PFSK-1 (cell line): ENCODE results near the gene NAXE.

Source experiments
- FOXP2 ChIP-seq: optimal IDR thresholded peaks from 2 replicates; pipeline ENCODE3; 2011; ENCODE audit warnings: borderline replicate concordance, control low read depth, inconsistent platforms; ENCODE audit not compliant: insufficient read depth; ENCODE audit errors: extremely low read length, extremely low read depth
- POLR2AphosphoS5 ChIP-seq: IDR thresholded peaks from 2 replicates; pipeline ENCODE4 v1.6.1; 2012; ENCODE audit warnings: low read depth, mild to moderate bottlenecking, control low read depth, low read length, moderate library complexity
- SIN3A ChIP-seq: IDR thresholded peaks from 2 replicates; pipeline ENCODE4 v1.6.1; 2012; ENCODE audit warnings: mild to moderate bottlenecking, low read length, moderate library complexity, borderline replicate concordance; ENCODE audit not compliant: insufficient read depth
- TAF1 ChIP-seq: IDR thresholded peaks from 2 replicates; pipeline ENCODE4 v1.6.1; 2012; ENCODE audit warnings: low read length, control low read depth, borderline replicate concordance; ENCODE audit not compliant: insufficient read depth
- TF ChIP-seq, protein P1 (sequence below), 2 experiments: IDR thresholded peaks; 2 replicates each; pipeline versions ENCODE4 v1.6.1 to v1.8.0; 2011 to 2012; ENCODE audit warnings: low read depth in 2 of 2, low read length in 2 of 2, control low read depth in 1 of 2, inconsistent platforms in 1 of 2, mild to moderate bottlenecking in 1 of 2, moderate library complexity in 1 of 2; ENCODE audit not compliant: insufficient read depth in 1 of 2

The NAXE gene

GRCh38 chr1:156586892-156587477 lies 4.6 kb upstream of the NAXE start:
- no peak for TF ChIP-seq POLR2AphosphoS5

GRCh38 chr1:156589546-156589945 lies 2.0 kb upstream of the NAXE start:
- TF ChIP-seq FOXP2 = no peak
- TF ChIP-seq, protein P1, sequence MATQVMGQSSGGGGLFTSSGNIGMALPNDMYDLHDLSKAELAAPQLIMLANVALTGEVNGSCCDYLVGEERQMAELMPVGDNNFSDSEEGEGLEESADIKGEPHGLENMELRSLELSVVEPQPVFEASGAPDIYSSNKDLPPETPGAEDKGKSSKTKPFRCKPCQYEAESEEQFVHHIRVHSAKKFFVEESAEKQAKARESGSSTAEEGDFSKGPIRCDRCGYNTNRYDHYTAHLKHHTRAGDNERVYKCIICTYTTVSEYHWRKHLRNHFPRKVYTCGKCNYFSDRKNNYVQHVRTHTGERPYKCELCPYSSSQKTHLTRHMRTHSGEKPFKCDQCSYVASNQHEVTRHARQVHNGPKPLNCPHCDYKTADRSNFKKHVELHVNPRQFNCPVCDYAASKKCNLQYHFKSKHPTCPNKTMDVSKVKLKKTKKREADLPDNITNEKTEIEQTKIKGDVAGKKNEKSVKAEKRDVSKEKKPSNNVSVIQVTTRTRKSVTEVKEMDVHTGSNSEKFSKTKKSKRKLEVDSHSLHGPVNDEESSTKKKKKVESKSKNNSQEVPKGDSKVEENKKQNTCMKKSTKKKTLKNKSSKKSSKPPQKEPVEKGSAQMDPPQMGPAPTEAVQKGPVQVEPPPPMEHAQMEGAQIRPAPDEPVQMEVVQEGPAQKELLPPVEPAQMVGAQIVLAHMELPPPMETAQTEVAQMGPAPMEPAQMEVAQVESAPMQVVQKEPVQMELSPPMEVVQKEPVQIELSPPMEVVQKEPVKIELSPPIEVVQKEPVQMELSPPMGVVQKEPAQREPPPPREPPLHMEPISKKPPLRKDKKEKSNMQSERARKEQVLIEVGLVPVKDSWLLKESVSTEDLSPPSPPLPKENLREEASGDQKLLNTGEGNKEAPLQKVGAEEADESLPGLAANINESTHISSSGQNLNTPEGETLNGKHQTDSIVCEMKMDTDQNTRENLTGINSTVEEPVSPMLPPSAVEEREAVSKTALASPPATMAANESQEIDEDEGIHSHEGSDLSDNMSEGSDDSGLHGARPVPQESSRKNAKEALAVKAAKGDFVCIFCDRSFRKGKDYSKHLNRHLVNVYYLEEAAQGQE (IDR thresholded peaks at IDR 0.05; ENCODE audit: insufficient read depth in 1 of 2, low read depth in 2 of 2, low read length in 2 of 2) = no peak
- TF ChIP-seq TAF1 = no peak
- TF ChIP-seq SIN3A = no peak
- no peak for TF ChIP-seq POLR2AphosphoS5

DNA sequence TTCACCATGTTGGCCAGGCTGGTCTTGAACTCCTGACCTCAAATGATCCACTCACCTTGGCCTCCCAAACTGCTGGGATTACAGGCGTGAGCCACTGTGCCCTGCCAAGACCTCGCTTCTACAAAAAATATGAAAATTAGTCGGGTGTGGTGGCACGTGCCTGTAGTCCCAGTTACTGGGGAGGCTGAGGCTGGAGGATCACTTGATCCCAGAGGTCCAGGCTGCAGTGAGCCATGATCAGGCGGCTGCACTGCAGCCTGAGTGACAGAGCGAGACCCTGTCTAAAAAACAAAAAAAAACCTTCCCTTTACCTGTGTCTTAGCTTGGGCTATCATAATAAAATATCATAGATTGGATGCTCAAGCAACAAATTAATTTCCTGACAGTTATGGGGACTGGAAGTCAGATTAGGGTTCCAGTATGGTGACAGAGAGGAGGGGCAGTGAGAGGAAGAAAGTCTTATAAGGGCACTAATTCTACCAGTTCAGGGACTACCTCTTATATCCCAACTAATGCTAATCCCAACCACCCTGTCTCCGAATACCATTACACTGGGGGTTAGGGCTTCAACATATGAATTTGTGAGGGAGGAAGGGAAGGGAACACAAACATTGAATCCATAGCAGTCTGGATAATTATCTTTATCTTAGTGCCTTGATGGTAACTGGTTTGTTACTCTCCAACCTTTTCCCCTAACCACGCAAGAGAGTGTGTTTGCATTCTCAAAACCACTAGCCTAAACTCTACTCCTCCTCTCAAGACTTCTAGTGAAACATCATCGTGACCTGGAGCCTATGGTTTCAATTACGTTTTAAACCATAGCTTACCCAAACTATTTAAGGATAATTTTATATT lies 1.0 kb upstream of the NAXE start:
- TF ChIP-seq FOXP2 (no peak), POLR2AphosphoS5 (no peak), TAF1 (no peak), SIN3A (no peak)
- TF ChIP-seq, protein P1 (IDR thresholded peaks at IDR 0.05; ENCODE audit: insufficient read depth in 1 of 2, low read depth in 2 of 2, low read length in 2 of 2) = no peak

DNA sequence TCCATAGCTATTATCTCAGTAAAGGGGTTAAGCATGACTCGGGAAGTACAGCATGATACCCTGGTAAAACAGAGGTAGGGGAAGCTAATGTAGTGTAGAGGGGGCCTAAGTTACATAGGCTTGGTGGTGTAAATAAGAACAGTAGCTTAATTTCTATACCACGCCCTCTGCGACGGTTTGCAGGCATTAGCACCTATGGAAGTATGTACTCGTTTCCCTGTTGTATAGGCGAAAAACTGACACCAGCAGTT lies 470 bp upstream of the NAXE start:
- TF ChIP-seq FOXP2 (no peak), SIN3A (no peak)
- TF ChIP-seq, protein P1 (IDR thresholded peaks at IDR 0.05; ENCODE audit: insufficient read depth in 1 of 2, low read depth in 2 of 2, low read length in 2 of 2) = no peak

DNA sequence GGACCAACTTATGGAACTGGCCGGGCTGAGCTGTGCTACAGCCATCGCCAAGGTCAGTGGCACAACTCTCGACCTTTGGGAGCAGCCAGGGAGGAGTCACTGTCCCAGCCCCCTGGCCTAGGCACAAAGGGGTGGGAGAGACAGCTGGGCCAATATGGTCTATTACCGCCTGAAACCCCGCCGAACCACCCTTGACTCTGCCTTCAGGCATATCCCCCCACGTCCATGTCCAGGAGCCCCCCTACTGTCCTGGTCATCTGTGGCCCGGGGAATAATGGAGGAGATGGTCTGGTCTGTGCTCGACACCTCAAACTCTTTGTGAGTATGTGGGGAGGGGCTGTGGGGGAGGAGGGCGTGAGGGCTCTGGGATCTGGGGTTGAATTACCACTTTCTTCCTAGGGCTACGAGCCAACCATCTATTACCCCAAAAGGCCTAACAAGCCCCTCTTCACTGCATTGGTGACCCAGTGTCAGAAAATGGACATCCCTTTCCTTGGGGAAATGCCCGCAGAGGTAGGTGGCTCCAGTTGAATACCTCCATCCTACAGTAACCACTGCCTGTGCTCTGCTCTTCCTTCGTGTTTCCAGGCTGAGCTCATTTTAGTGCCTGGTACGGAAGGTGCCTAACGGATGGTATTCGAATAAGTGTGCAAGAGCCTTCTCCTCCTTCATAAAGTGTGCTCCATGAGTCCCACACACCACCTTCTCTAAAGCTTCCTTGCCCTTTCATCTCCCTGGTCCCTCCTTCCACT lies 758 bp downstream of the NAXE start:
- TF ChIP-seq SIN3A (no peak), TAF1 (no peak), POLR2AphosphoS5 (peak; percentile 47; the same call in 1 of the 2 replicates), FOXP2 (no peak)
- TF ChIP-seq, protein P1 (IDR thresholded peaks at IDR 0.05; ENCODE audit: insufficient read depth in 1 of 2, low read depth in 2 of 2, low read length in 2 of 2) = no peak
